H9 (cell line): ENCODE measurements around the gene WIPF2. TPM values are rescaled to one million over a fixed set of nuclear protein-coding genes. Genes with fewer than 3 reads are reported as not detected.

Experiments
- DNase-seq: peaks from one replicate; pipeline ENCODE4 v3.0.0-alpha.2; 2017
- H2AFZ ChIP-seq: one replicate; pipeline ENCODE4 v1.6.1; 2013; ENCODE audit warnings: mild to moderate bottlenecking, low read length, control low read depth, moderate library complexity
- H2AK5ac ChIP-seq: 2 replicates; pipeline ENCODE4 v1.6.1; 2013; ENCODE audit warnings: low read length, control low read depth, mixed read lengths; ENCODE audit not compliant: insufficient read length
- H2BK120ac ChIP-seq: one replicate; pipeline ENCODE4 v1.6.1; 2013; ENCODE audit warnings: low read depth, mild to moderate bottlenecking, low read length, control low read depth, inconsistent platforms; ENCODE audit not compliant: poor library complexity, severe bottlenecking
- H2BK12ac ChIP-seq: 2 replicates; pipeline ENCODE4 v1.6.1; 2013; ENCODE audit warnings: low read length, control low read depth, mixed read lengths, low read depth; ENCODE audit not compliant: insufficient read length
- H2BK15ac ChIP-seq: 2 replicates; pipeline ENCODE4 v1.6.1; 2013; ENCODE audit warnings: low read depth, low read length, control low read depth
- H2BK20ac ChIP-seq: one replicate; pipeline ENCODE4 v1.6.1; 2013; ENCODE audit warnings: low read depth, mild to moderate bottlenecking, low read length, control low read depth, inconsistent platforms; ENCODE audit not compliant: poor library complexity, severe bottlenecking
- H2BK5ac ChIP-seq: 2 replicates; pipeline ENCODE4 v1.6.1; 2013; ENCODE audit warnings: low read length, control low read depth, mixed read lengths; ENCODE audit not compliant: insufficient read length
- H3K14ac ChIP-seq: 2 replicates; pipeline ENCODE4 v1.6.1; 2013; ENCODE audit warnings: low read length, control low read depth; ENCODE audit not compliant: insufficient read depth
- H3K18ac ChIP-seq: 2 replicates; pipeline ENCODE4 v1.6.1; 2013; ENCODE audit warnings: low read depth, mild to moderate bottlenecking, mixed read lengths, low read length, control low read depth; ENCODE audit not compliant: insufficient read length
- H3K23ac ChIP-seq: 2 replicates; pipeline ENCODE4 v1.6.1; 2013; ENCODE audit warnings: low read length, control low read depth, mixed read lengths, low read depth; ENCODE audit not compliant: insufficient read length
- H3K23me2 ChIP-seq: 2 replicates; pipeline ENCODE4 v1.6.1; 2013; ENCODE audit warnings: low read depth, mild to moderate bottlenecking, mixed read lengths, low read length, control low read depth; ENCODE audit not compliant: insufficient read length, poor library complexity, severe bottlenecking
- H3K27ac ChIP-seq: 2 replicates; pipeline ENCODE4 v1.5.1; 2013; ENCODE audit warnings: low read length, control low read depth, mixed read lengths, low read depth; ENCODE audit not compliant: insufficient read length
- H3K27me3 ChIP-seq: 2 replicates; pipeline ENCODE4 v1.6.1; 2013; ENCODE audit warnings: low read length, control low read depth, inconsistent platforms; ENCODE audit not compliant: insufficient read depth
- H3K4ac ChIP-seq: 2 replicates; pipeline ENCODE4 v1.6.1; 2013; ENCODE audit warnings: low read depth, mild to moderate bottlenecking, control low read depth, inconsistent platforms, low read length, moderate library complexity
- H3K4me1 ChIP-seq: 2 replicates; pipeline ENCODE4 v1.6.1; 2013; ENCODE audit warnings: low read length, control low read depth, inconsistent platforms; ENCODE audit not compliant: insufficient read depth
- H3K4me2 ChIP-seq: 2 replicates; pipeline ENCODE4 v1.6.1; 2013; ENCODE audit warnings: low read length, control low read depth, mixed read lengths; ENCODE audit not compliant: insufficient read length, insufficient read depth
- H3K56ac ChIP-seq: 2 replicates; pipeline ENCODE4 v1.6.1; 2013; ENCODE audit warnings: low read depth, mild to moderate bottlenecking, mixed read lengths, low read length, control low read depth; ENCODE audit not compliant: insufficient read length
- H3K79me1 ChIP-seq: 2 replicates; pipeline ENCODE4 v1.6.1; 2013; ENCODE audit warnings: low read depth, mild to moderate bottlenecking, moderate library complexity, low read length, control low read depth, inconsistent platforms; ENCODE audit not compliant: insufficient read depth, poor library complexity, severe bottlenecking
- H3K79me2 ChIP-seq: 2 replicates; pipeline ENCODE4 v1.6.1; 2013; ENCODE audit warnings: low read length, control low read depth, inconsistent platforms; ENCODE audit not compliant: insufficient read depth
- H3K9ac ChIP-seq: 2 replicates; pipeline ENCODE4 v1.6.1; 2013; ENCODE audit warnings: low read length, control low read depth, mixed read lengths; ENCODE audit not compliant: insufficient read length; ENCODE audit errors: extremely low read depth
- H3K9me3 ChIP-seq: one replicate; pipeline ENCODE4 v1.6.1; 2013; ENCODE audit warnings: low read depth, low read length, inconsistent platforms; ENCODE audit not compliant: control insufficient read depth
- H3T11ph ChIP-seq: one replicate; pipeline ENCODE4 v1.6.1; 2013; ENCODE audit warnings: mild to moderate bottlenecking, low read length, control low read depth, inconsistent platforms
- H4K20me1 ChIP-seq: one replicate; pipeline ENCODE4 v1.6.1; 2013; ENCODE audit not compliant: control insufficient read depth, insufficient read length, insufficient read depth
- H4K5ac ChIP-seq: 2 replicates; pipeline ENCODE4 v1.6.1; 2013; ENCODE audit warnings: low read depth, mild to moderate bottlenecking, mixed read lengths, low read length, control low read depth; ENCODE audit not compliant: insufficient read length
- H4K8ac ChIP-seq: replicated peaks from 2 replicates; pipeline ENCODE4 v1.6.1; 2013; ENCODE audit warnings: low read length, control low read depth, mixed read lengths, low read depth; ENCODE audit not compliant: insufficient read length
- H4K91ac ChIP-seq: 2 replicates; pipeline ENCODE4 v1.6.1; 2013; ENCODE audit warnings: low read depth, mild to moderate bottlenecking, moderate library complexity, mixed read lengths, low read length, control low read depth; ENCODE audit not compliant: insufficient read length
- H3K27ac Mint-ChIP-seq, 3 experiments: 2 replicates in 2 of 3; 3 replicates in 1 of 3; pipeline ENCODE4 v1.8.0; 2020 to 2021; ENCODE audit warnings: mixed read lengths in 3 of 3, mild to moderate bottlenecking in 1 of 3, moderate library complexity in 1 of 3
- H3K27me3 Mint-ChIP-seq: 2 replicates; pipeline ENCODE4 v1.8.0; 2021; ENCODE audit warnings: low read depth, mild to moderate bottlenecking, moderate library complexity, mixed read lengths
- H3K36me3 Mint-ChIP-seq, 3 experiments: 2 replicates in 2 of 3; 3 replicates in 1 of 3; pipeline ENCODE4 v1.8.0; 2020 to 2021; ENCODE audit warnings: low read depth in 3 of 3, mixed read lengths in 3 of 3; ENCODE audit not compliant: insufficient read depth in 1 of 3
- H3K4me1 Mint-ChIP-seq, 2 experiments: 2 replicates each; pipeline ENCODE4 v1.8.0; 2020; ENCODE audit warnings: mixed read lengths in 2 of 2
- H3K4me3 Mint-ChIP-seq, 2 experiments: 2 replicates in 1 of 2; 3 replicates in 1 of 2; pipeline ENCODE4 v1.8.0; 2020 to 2021; ENCODE audit warnings: mild to moderate bottlenecking in 2 of 2, mixed read lengths in 2 of 2, moderate library complexity in 1 of 2
- H3K9me3 Mint-ChIP-seq, 2 experiments: 2 replicates in 1 of 2; 3 replicates in 1 of 2; pipeline ENCODE4 v1.8.0; 2020; ENCODE audit warnings: mild to moderate bottlenecking in 2 of 2, mixed read lengths in 2 of 2, moderate library complexity in 1 of 2
- WGBS: extraction: QIAGEN DNeasy Blood & Tissue Kit; methylation state at CpG from one replicate; pipeline ENCODE4 v1.1.7; 2013; ENCODE audit warnings: missing lambda C conversion rate, low lambda C conversion rate, mixed read lengths; ENCODE audit not compliant: insufficient read length; ENCODE audit errors: extremely low coverage; 5-methylcytosine and 5-hydroxymethylcytosine counted together
- total RNA-seq: library from RNA; stranded (reverse); gene quantifications from 2 replicates; pipeline ENCODE4 v1.2.1, GENCODE V29; 2021
- TF ChIP-seq, protein P1 (sequence below): fragments of 200-600 bp; sonication (generic); conservative IDR thresholded peaks from 3 replicates; pipeline ENCODE4 v1.8.0; 2021; ENCODE audit warnings: antibody characterized with exemption, mild to moderate bottlenecking

WIPF2 gene
- total RNA-seq, 1 experiment from 2014 or later = 24.2 TPM

DNA sequence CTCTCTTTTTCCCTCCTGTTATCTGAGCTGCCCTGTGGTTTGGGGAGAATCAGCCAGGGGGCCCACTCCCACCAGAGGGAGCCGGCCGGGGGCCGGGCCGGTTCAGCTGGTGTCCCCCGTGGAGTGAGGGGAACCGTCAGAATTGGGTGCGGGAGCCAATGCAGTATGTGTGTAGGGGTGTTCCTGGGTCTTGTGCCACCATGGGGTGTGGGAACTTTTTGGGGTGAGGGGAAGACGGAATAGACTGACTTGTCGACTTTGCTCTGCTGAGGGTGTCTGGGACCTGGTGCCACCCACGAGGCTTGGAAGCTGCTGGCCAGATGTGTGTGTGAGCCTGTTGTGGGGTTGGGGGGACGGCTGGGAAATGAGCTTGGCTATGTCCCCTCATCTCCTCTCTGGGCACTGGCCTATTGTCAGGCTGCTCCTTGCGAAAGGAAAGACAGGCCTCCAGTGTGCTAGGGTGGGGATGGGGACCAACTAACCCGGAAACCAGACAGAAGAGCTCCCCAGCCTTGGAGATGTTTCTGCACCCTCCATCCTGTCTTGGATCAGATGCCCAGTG is 99.8 kb downstream of the WIPF2 start:
- H4K5ac ChIP-seq = no peak overlapping the region
- no peak overlapping the region for H3K27ac Mint-ChIP-seq
- H3K9ac ChIP-seq = no peak overlapping the region
- H2AK5ac ChIP-seq = no peak overlapping the region
- no peak overlapping the region for H3T11ph ChIP-seq
- WGBS = no CpG with 5 or more reads among the region's 13 CpGs
- no peaks in the 10 kb centered on the region; the same call in 1 of the 2 replicates for H3K79me2 ChIP-seq
- H3K4me2 ChIP-seq = peak overlapping the region; percentile 68
- no peaks in the 10 kb centered on the region for H3K9me3 Mint-ChIP-seq
- no peak overlapping the region for H2BK15ac ChIP-seq
- no peak for DNase-seq
- H2BK5ac ChIP-seq = no peak overlapping the region
- no peak overlapping the region for H2AFZ ChIP-seq
- peaks cover 4% of the 10 kb centered on the region for H4K20me1 ChIP-seq
- H3K27me3 ChIP-seq = peaks cover 5% of the 10 kb centered on the region; the same call in 1 of the 2 replicates
- no peaks in the 10 kb centered on the region; a peak in 1 of 7 replicates for H3K36me3 Mint-ChIP-seq
- TF ChIP-seq, protein P1, sequence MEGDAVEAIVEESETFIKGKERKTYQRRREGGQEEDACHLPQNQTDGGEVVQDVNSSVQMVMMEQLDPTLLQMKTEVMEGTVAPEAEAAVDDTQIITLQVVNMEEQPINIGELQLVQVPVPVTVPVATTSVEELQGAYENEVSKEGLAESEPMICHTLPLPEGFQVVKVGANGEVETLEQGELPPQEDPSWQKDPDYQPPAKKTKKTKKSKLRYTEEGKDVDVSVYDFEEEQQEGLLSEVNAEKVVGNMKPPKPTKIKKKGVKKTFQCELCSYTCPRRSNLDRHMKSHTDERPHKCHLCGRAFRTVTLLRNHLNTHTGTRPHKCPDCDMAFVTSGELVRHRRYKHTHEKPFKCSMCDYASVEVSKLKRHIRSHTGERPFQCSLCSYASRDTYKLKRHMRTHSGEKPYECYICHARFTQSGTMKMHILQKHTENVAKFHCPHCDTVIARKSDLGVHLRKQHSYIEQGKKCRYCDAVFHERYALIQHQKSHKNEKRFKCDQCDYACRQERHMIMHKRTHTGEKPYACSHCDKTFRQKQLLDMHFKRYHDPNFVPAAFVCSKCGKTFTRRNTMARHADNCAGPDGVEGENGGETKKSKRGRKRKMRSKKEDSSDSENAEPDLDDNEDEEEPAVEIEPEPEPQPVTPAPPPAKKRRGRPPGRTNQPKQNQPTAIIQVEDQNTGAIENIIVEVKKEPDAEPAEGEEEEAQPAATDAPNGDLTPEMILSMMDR = no peak
- H3K23ac ChIP-seq = no peak overlapping the region
- no peak overlapping the region for H4K8ac ChIP-seq
- peak overlapping the region; percentile 80 to 94 for H3K4me3 Mint-ChIP-seq
- peaks cover 59 to 82% of the 10 kb centered on the region in 2 experiments for H3K4me1 Mint-ChIP-seq
- no peak overlapping the region for H3K18ac ChIP-seq
- no peak overlapping the region for H3K14ac ChIP-seq
- H3K56ac ChIP-seq = no peak overlapping the region
- no peaks in the 10 kb centered on the region for H3K9me3 ChIP-seq
- H3K4ac ChIP-seq = no peak overlapping the region
- peaks cover 8% of the 10 kb centered on the region; the same call in 1 of the 2 replicates for H3K4me1 ChIP-seq
- H2BK120ac ChIP-seq = no peak overlapping the region
- no peak overlapping the region for H4K91ac ChIP-seq
- H3K79me1 ChIP-seq = no peaks in the 10 kb centered on the region
- H2BK12ac ChIP-seq = no peak overlapping the region
- H3K27me3 Mint-ChIP-seq = peaks cover 53% of the 10 kb centered on the region
- H3K23me2 ChIP-seq = peaks cover 26% of the 10 kb centered on the region
- no peak overlapping the region for H2BK20ac ChIP-seq
- no peak overlapping the region for H3K27ac ChIP-seq
